Central memory CD8-positive, alpha-beta T cell (primary cell): ENCODE results near the gene CCPG1.
A peak's percentile ranks its signal among the peaks of the same experiment; 100 is the strongest.
"Not testable (repeated sequence)": the region's sequence is repeated elsewhere in the genome, so short reads cannot be mapped to it uniquely, and the experiment has no call there.

Experiments used
- ATAC-seq: fragments of 150-1000 bp; cut with Tn5 transposase; replicated peaks from 2 replicates; pipeline ENCODE4 v1.10.0; 2022; ENCODE audit warnings: mild to moderate bottlenecking, moderate FRiP score, moderate number of reproducible peaks; ENCODE audit not compliant: poor library complexity, severe bottlenecking; ENCODE audit errors: extremely low read depth
- DNase-seq, 2 donors: peaks; one replicate each; pipeline ENCODE4 v3.0.0; 2021; ENCODE audit warnings: low spot score in 2 of 2
- H3K27ac Mint-ChIP-seq: one replicate; pipeline ENCODE4 v1.8.0; 2022; ENCODE audit warnings: low read depth, mild to moderate bottlenecking, moderate library complexity, mixed read lengths
- H3K27me3 Mint-ChIP-seq: one replicate; pipeline ENCODE4 v1.8.0; 2022; ENCODE audit warnings: mixed read lengths
- H3K36me3 Mint-ChIP-seq: one replicate; pipeline ENCODE4 v1.8.0; 2022; ENCODE audit warnings: mild to moderate bottlenecking, moderate library complexity, mixed read lengths; ENCODE audit not compliant: insufficient read depth
- H3K4me1 Mint-ChIP-seq: one replicate; pipeline ENCODE4 v1.8.0; 2022; ENCODE audit warnings: mixed read lengths
- H3K4me3 Mint-ChIP-seq: one replicate; pipeline ENCODE4 v1.8.0; 2022; ENCODE audit warnings: mild to moderate bottlenecking, moderate library complexity, mixed read lengths
- H3K9me3 Mint-ChIP-seq: one replicate; pipeline ENCODE4 v1.8.0; 2022; ENCODE audit warnings: mixed read lengths

CCPG1 gene

DNA sequence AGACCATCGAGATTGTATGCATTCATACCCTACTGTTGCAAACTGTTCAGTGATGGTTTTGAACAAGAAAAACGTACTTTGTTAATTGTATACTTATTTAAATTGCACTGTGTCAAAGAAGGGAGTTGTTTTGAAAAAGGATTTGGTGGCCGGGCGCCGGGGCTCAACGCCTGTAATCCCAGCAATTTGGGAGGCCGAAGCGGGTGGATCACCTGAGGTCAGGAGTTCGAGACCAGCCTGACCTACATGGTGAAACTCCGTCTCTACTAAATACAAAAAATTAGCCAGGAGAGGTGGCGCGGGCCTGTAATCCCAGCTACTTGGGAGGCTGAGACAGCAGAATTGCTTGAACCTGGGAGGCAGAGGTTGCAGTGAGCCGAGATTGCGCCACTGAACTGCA, 817 bp upstream of the CCPG1 start:
- Mint-ChIP-seq H3K27ac (peak overlapping the region; percentile 88), H3K4me3 (peak overlapping the region; percentile 87), H3K4me1 (peaks cover 24% of the 10 kb centered on the region)
- not testable (repeated sequence) for H3K27me3 Mint-ChIP-seq, H3K9me3 Mint-ChIP-seq, ATAC-seq, H3K36me3 Mint-ChIP-seq, DNase-seq

DNA sequence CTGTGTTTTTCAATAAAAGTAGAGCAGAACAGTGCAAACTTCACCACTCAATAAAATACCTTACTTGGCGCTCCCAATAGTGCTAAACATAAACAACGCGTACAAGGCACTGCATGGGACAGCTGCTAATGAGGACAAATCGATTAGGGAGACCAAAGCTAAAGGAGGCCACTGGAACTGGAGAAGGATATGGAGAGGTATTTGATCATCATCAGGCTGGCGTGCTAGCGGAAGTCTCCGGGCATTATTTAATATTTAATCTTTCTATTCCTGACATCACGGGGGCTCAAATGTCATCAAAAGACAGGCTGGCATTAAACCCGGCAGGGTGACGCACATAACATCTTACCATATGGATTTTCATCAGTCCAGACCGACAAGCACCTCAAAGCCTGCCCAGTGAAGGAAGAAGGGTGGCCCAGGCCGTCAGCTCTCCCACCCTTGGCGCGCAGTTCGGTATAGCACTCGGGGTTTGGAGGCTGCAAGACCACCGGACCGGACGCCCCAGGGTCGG, 604 bp downstream of the CCPG1 start:
- peaks cover 8% of the 10 kb centered on the region for H3K36me3 Mint-ChIP-seq
- ATAC-seq (no peak), DNase-seq (no peak)
- H3K4me1 Mint-ChIP-seq, result peaks cover 38% of the 10 kb centered on the region
- no peaks in the 10 kb centered on the region for H3K9me3 Mint-ChIP-seq
- H3K27me3 Mint-ChIP-seq, result no peaks in the 10 kb centered on the region
- H3K4me3 Mint-ChIP-seq, result peak overlapping the region; percentile 87
- peak overlapping the region; percentile 88 for H3K27ac Mint-ChIP-seq

DNA sequence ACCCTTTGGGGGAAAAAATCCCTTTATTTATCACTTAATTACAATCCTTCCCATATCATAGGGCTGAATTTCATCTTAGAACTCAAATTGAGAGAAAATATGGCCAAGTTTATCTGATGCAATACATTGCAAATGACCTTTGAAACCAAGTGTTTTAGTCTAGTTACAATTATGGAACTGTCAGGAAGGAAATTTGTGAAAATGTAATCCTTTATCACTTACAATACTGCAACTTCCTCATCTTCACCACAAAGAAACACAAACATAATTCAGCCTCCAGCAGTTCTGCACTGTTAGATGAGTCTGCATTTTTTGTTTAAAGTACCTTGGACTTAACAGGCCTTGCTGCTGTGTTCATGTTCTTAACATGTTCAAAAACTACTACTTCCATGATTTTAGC, 4.6 kb downstream of the CCPG1 start:
- peak overlapping the region; percentile 35 for H3K27ac Mint-ChIP-seq
- H3K36me3 Mint-ChIP-seq, result peaks cover 9% of the 10 kb centered on the region
- DNase-seq, result no peak

DNA sequence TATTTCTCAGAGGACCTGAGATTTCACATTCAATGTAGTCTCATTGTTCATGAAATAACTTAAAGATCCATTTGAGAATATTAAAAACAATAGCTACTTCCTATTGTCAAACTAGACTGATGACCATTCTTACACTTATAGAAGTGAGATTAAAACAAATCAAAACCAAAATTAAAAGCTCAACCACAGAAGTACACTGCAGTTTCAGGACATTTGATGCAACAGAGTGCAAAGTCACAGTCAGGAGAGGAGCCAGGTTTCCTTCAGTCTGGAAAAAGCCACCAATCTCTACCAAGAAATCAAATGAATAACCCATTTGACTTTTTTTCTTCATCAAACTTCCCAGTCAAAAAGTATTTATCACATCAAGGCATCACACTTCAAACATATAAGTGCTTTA, 5.5 kb downstream of the CCPG1 start:
- Mint-ChIP-seq H3K27ac (peak overlapping the region; percentile 35), H3K4me1 (peaks cover 68% of the 10 kb centered on the region)
- ATAC-seq, result no peak

More for the DNA sequence above, 4.6 kb downstream of the CCPG1 start:
- H3K4me1 Mint-ChIP-seq, result peaks cover 65% of the 10 kb centered on the region
- no peaks in the 10 kb centered on the region for H3K9me3 Mint-ChIP-seq
- ATAC-seq, result no peak
- H3K27me3 Mint-ChIP-seq, result no peaks in the 10 kb centered on the region
- H3K4me3 Mint-ChIP-seq, result no peak overlapping the region

DNA sequence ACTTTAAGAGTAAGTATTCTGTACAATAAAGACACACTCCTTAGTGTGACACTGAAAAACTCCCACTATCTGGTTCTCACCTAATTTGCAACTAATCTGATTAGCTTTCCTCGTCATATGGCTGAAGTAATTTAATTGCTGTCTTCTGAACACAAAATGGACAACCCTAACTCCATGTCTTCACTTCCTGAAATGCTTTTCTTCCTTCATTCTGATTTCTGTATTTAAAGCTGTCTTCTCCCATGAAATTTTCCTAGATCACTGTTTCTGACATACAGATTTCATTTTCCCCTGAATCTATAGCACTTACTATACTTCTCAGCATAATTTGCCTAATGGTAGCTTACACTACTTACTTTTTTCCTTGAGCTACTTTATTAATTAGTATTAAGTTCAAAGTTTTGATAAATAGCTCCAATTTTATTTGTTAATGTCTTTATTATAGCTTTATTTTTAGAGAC, 6.3 kb downstream of the CCPG1 start:
- peaks cover 69% of the 10 kb centered on the region for H3K4me1 Mint-ChIP-seq
- no peaks in the 10 kb centered on the region for H3K27me3 Mint-ChIP-seq
- DNase-seq (no peak), ATAC-seq (no peak)
- H3K36me3 Mint-ChIP-seq, result peaks cover 10% of the 10 kb centered on the region
- H3K9me3 Mint-ChIP-seq, result no peaks in the 10 kb centered on the region
- no peak overlapping the region for H3K27ac Mint-ChIP-seq
- H3K4me3 Mint-ChIP-seq, result no peak overlapping the region

More for the DNA sequence above, 5.5 kb downstream of the CCPG1 start:
- H3K9me3 Mint-ChIP-seq, result no peaks in the 10 kb centered on the region
- no peaks in the 10 kb centered on the region for H3K27me3 Mint-ChIP-seq
- H3K36me3 Mint-ChIP-seq, result peaks cover 4% of the 10 kb centered on the region
- no peak for DNase-seq
- H3K4me3 Mint-ChIP-seq, result no peak overlapping the region

DNA sequence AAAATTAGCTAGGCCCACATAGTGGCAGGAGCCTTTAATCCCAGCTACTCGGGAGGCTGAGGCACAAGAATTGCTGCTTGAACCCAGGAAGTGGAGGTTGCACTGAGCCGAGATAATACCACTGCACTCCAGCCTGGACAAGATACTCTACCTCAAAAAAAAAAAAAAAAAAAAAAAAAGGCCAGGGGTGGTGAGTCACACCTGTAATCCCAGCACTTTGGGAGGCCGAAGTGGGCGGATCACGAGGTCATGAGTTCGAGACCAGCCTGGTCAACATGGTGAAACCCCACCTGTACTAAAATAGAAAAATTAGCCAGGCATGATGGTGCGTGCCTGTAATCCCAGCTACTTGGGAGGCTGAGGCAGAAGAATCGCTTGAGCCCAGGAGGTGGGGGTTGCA, 8.1 kb downstream of the CCPG1 start:
- not testable (repeated sequence) for DNase-seq, H3K36me3 Mint-ChIP-seq, H3K27ac Mint-ChIP-seq, H3K9me3 Mint-ChIP-seq, H3K27me3 Mint-ChIP-seq, ATAC-seq, H3K4me3 Mint-ChIP-seq
- peaks cover 82% of the 10 kb centered on the region for H3K4me1 Mint-ChIP-seq

DNA sequence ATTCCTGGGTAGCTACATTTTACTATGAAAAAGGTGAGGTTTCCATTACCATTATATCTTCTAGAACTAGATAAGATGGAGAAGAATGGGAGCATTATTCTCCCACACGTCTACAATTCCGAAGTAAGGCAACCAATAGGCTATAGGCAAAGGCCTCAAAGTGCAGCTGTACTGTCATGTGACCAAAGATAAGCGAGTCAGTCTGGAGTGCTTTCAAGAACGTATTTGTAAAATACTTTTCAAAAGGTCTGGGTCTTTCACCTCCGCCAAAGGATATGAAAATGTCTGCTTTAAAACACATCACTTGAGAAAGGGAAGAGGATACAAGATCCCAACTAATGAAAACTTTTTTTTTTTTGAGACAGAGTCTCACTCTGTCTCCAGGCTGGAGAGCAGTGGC, 9.9 kb downstream of the CCPG1 start:
- Mint-ChIP-seq H3K36me3 (peaks cover 11% of the 10 kb centered on the region), H3K27me3 (no peaks in the 10 kb centered on the region), H3K4me3 (no peak overlapping the region), H3K27ac (no peak overlapping the region), H3K4me1 (peaks cover 83% of the 10 kb centered on the region), H3K9me3 (no peaks in the 10 kb centered on the region)
- DNase-seq, result no peak
- ATAC-seq, result no peak

DNA sequence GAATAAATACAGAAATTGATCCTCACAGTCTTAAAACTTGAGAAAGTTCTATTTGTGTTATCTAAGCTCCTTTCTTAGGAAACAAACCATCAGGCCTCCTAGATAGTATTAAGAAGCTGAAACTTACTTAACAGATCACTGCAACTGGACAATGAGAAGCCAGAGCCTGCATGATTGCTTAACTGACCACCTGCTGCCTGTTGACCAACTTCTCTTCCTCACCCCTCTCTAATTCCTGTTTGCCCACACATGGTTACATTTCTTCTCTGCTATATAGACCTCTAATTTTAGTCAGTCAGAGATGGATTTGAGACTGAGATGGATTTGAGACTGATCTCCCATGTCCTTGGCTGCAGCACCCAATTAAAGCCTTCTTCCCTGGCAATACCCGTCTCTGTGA, 13.5 kb downstream of the CCPG1 start:
- Mint-ChIP-seq H3K36me3 (peaks cover 11% of the 10 kb centered on the region), H3K4me3 (no peak overlapping the region), H3K9me3 (no peaks in the 10 kb centered on the region), H3K27me3 (no peaks in the 10 kb centered on the region), H3K4me1 (peaks cover 60% of the 10 kb centered on the region), H3K27ac (no peak overlapping the region)
- no peak for ATAC-seq
- DNase-seq, result no peak

DNA sequence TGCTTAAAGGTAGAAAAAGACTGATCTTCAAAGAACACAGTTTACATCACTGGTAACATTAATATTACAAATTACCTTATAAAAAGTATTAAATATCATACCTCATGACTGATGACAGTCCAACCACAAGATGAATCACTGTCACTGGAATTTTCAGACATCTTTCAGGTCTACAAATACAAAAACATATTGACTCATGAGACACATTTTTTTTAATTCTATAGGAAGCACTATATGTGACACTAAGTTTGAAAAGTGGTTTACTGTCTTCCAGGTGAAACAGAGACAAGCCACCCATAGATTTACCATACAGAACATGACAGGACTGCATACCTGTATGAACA, 18.9 kb downstream of the CCPG1 start:
- ATAC-seq, result no peak
- H3K4me3 Mint-ChIP-seq, result no peak overlapping the region
- no peaks in the 10 kb centered on the region for H3K9me3 Mint-ChIP-seq

DNA sequence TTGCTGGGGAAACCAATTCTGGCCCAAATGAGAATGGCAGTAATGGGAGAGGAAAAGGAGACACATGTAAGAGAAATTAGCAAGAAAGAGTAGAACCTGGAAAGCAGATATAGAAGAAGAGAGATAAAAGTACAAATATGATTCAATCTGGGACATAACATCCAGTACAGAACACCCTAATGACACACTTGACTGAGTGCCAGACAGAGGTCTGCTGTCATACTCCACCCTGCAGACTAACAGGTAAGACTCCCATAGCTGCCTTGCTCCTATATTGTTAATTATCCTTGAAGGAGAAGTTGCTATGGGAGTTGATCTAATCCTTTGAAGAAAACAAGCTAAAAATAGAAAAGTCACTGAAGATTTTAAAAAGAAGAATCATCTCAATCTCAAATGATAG, 21.1 kb downstream of the CCPG1 start:
- Mint-ChIP-seq H3K27ac (no peak overlapping the region), H3K27me3 (no peaks in the 10 kb centered on the region), H3K9me3 (no peaks in the 10 kb centered on the region), H3K4me1 (peaks cover 10% of the 10 kb centered on the region), H3K36me3 (peaks cover 37% of the 10 kb centered on the region), H3K4me3 (no peak overlapping the region)
- ATAC-seq, result no peak
- DNase-seq, result no peak

More for the DNA sequence above, 18.9 kb downstream of the CCPG1 start:
- DNase-seq, result no peak
- no peaks in the 10 kb centered on the region for H3K27me3 Mint-ChIP-seq
- H3K4me1 Mint-ChIP-seq, result peaks cover 17% of the 10 kb centered on the region
- peaks cover 28% of the 10 kb centered on the region for H3K36me3 Mint-ChIP-seq
- H3K27ac Mint-ChIP-seq, result no peak overlapping the region

DNA sequence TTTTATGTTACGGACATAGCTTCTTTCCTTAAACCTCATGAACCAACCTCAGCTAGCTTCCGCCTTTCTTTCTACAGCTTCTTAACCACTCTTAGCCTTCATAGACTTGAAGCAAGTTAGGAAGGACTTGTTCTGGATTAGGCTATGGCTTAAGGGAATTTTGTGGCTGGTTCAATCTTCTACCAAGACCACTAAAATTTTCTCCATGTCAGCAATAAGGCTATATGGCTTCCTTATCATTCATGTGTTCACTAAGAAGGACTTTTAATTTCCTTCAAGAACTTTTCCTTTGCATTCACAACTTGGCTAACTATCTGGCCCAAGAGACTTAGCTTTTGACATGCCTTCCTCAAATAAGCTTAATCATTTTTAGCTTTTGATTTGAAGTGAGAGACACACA, 24.5 kb downstream of the CCPG1 start:
- no peak overlapping the region for H3K27ac Mint-ChIP-seq
- DNase-seq (no peak), ATAC-seq (no peak)
- H3K27me3 Mint-ChIP-seq, result no peaks in the 10 kb centered on the region
- no peak overlapping the region for H3K4me3 Mint-ChIP-seq
- H3K9me3 Mint-ChIP-seq, result no peaks in the 10 kb centered on the region
- H3K4me1 Mint-ChIP-seq, result peaks cover 5% of the 10 kb centered on the region
- H3K36me3 Mint-ChIP-seq, result peaks cover 44% of the 10 kb centered on the region

DNA sequence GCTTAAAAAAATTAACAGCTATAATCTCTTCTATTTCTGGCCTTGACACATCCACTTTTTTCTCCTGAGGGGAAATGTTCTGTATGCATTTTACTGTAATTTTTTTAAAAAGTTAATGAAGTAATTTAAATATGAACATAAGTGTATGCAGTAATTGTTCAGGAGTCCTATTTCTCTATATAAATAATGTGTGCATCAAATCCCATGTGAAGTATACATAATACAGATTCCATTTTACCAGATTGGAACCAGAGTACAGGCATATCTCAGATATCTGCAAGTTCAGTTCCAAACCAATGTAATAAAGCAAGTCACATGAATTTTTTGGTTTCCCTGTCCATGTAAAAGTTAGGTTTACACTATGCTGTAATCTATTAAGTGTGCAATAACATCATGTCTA, 26.6 kb downstream of the CCPG1 start:
- H3K36me3 Mint-ChIP-seq, result peaks cover 44% of the 10 kb centered on the region
- ATAC-seq (no peak), DNase-seq (no peak)
- no peaks in the 10 kb centered on the region for H3K9me3 Mint-ChIP-seq
- no peak overlapping the region for H3K27ac Mint-ChIP-seq
- H3K4me1 Mint-ChIP-seq, result peaks cover 5% of the 10 kb centered on the region
- H3K4me3 Mint-ChIP-seq, result no peak overlapping the region
- no peaks in the 10 kb centered on the region for H3K27me3 Mint-ChIP-seq

DNA sequence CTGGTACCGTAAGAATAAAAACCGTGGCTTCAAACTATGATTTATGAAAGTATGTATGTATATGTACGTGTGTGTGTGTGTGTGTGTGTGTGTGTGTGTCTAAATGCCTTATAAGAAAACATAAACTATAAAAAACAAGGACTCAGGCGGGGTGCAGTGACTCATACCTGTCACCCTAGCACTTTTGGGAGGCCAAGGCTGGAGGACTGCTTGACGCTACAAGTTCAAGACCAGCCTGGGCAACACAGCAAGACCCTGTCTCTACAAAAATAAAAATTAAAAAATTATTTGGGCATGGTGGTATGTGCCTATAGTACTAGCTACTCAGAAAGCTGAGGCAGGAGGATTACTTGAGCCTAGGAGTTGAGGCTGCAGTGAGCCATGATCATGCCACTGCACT, 29.1 kb downstream of the CCPG1 start:
- peaks cover 5% of the 10 kb centered on the region for H3K4me1 Mint-ChIP-seq
- H3K36me3 Mint-ChIP-seq, result peaks cover 40% of the 10 kb centered on the region
- no peak for DNase-seq
- no peaks in the 10 kb centered on the region for H3K9me3 Mint-ChIP-seq
- H3K27me3 Mint-ChIP-seq, result no peaks in the 10 kb centered on the region
- no peak for ATAC-seq
- no peak overlapping the region for H3K27ac Mint-ChIP-seq
- H3K4me3 Mint-ChIP-seq, result no peak overlapping the region
